WTC11 (cell line): ENCODE results near the gene CEP72. TPM values are rescaled to one million over a fixed set of nuclear protein-coding genes. Genes with fewer than 3 reads are reported as not detected.
A peak's percentile ranks its signal among the peaks of the same experiment; 100 is the strongest.
"Not testable (repeated sequence)": the region's sequence is repeated elsewhere in the genome, so short reads cannot be mapped to it uniquely, and the experiment has no call there.

Experiments
- ATAC-seq: fragments of 200-7000 bp; cut with Tn5 transposase; 2 replicates; pipeline ENCODE4 v1.10.0; 2021; ENCODE audit warnings: mild to moderate bottlenecking, moderate library complexity
- CTCF ChIA-PET: fragments of 300-600 bp; sonication (Branson Sonifier 250); formaldehyde crosslinking; loops from one replicate; lab custom pipeline; 2021; ENCODE audit warnings: antibody characterized with exemption; lab: Charles Lee
- POLR2A ChIA-PET: fragments of 350-600 bp; sonication (Branson Sonifier 250); formaldehyde crosslinking; loops from one replicate; lab custom pipeline; 2021; ENCODE audit warnings: antibody characterized with exemption; lab: Charles Lee
- DNase-seq: peaks from one replicate; pipeline ENCODE4 v3.0.0; 2021; ENCODE audit warnings: low spot score
- H3K27ac Mint-ChIP-seq: 2 replicates; pipeline ENCODE4 v1.8.0; 2021; ENCODE audit warnings: mixed read lengths
- H3K27me3 Mint-ChIP-seq: 2 replicates; pipeline ENCODE4 v1.8.0; 2021; ENCODE audit warnings: low read depth, mild to moderate bottlenecking, moderate library complexity, mixed read lengths
- H3K36me3 Mint-ChIP-seq: 2 replicates; pipeline ENCODE4 v1.8.0; 2021; ENCODE audit warnings: mixed read lengths
- H3K4me1 Mint-ChIP-seq: 2 replicates; pipeline ENCODE4 v1.8.0; 2022; ENCODE audit warnings: mixed read lengths
- H3K4me3 Mint-ChIP-seq: 2 replicates; pipeline ENCODE4 v1.8.0; 2021; ENCODE audit warnings: mild to moderate bottlenecking, moderate library complexity, mixed read lengths
- H3K9me3 Mint-ChIP-seq: 2 replicates; pipeline ENCODE4 v1.8.0; 2021; ENCODE audit warnings: mixed read lengths
- GTF2I ChIP-seq: fragments of 250-450 bp; sonication (Bioruptor Pico); conservative IDR thresholded peaks from 2 replicates; pipeline ENCODE4 v1.4.0; 2021; ENCODE audit warnings: mild to moderate bottlenecking
- JUN ChIP-seq: sonication (generic); formaldehyde crosslinking; IDR thresholded peaks from 2 replicates; pipeline ENCODE4 v1.8.0; 2023; ENCODE audit warnings: mild to moderate bottlenecking, missing genetic modification reagents
- SP1 ChIP-seq: sonication (generic); formaldehyde crosslinking; conservative IDR thresholded peaks from 2 replicates; pipeline ENCODE4 v1.8.1; 2022; ENCODE audit warnings: missing genetic modification reagents
- total RNA-seq: library from RNA; stranded (reverse); gene quantifications from 3 replicates; pipeline ENCODE4 v1.2.3, GENCODE V29; 2021
- TF ChIP-seq, protein P1 (sequence below): fragments of 250-450 bp; sonication (Bioruptor Pico); IDR thresholded peaks from 2 replicates; pipeline ENCODE4 v1.8.0; 2021; ENCODE audit warnings: mild to moderate bottlenecking
- TF ChIP-seq, protein P2 (sequence below): sonication (generic); formaldehyde crosslinking; IDR thresholded peaks from 2 replicates; pipeline ENCODE4 v1.8.0; 2022; ENCODE audit warnings: mild to moderate bottlenecking, missing genetic modification reagents
- TF ChIP-seq, protein P3 (sequence below): sonication (generic); formaldehyde crosslinking; IDR thresholded peaks from 2 replicates; pipeline ENCODE4 v1.8.0; 2022; ENCODE audit warnings: mild to moderate bottlenecking, missing genetic modification reagents
- TF ChIP-seq, protein P4 (sequence below): fragments of 250-450 bp; sonication (Bioruptor Pico); conservative IDR thresholded peaks from 2 replicates; pipeline ENCODE4 v1.9.0; 2021; ENCODE audit warnings: mild to moderate bottlenecking

The CEP72 gene
- total RNA-seq, 1 experiment from 2014 or later = 26.6 TPM

DNA sequence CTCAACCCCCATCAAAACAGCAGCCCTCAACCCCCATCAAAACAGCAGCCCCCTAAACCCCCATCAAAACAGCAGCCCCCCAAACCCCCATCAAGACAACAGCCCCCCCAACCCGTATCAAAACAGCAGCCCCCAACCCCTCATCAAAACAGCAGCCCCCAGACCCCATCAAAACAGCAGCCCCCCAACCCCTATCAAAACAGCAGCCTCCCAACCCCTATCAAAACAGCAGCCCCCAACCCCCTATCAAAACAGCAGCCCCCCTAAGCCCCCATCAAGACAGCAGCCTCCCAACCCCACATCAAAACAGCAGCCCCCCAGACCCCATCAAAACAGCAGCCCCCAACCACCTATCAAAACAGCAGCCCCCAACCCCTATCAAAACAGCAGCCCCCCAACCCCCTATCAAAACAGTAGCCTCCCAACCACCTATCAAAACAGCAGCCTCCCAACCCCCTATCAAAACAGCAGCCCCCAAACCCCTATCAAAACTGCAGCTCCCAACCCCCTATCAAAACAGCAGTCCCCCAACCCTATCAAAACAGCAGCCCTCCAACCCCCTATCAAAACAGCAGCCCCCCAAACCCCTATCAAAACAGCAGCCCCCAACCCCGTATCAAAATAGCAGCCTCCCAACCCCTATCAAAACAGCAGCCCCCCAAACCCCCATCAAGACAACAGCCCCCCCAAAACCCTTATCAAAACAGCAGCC, 79.8 kb downstream of the CEP72 start (continued):
- TF ChIP-seq, protein P1, sequence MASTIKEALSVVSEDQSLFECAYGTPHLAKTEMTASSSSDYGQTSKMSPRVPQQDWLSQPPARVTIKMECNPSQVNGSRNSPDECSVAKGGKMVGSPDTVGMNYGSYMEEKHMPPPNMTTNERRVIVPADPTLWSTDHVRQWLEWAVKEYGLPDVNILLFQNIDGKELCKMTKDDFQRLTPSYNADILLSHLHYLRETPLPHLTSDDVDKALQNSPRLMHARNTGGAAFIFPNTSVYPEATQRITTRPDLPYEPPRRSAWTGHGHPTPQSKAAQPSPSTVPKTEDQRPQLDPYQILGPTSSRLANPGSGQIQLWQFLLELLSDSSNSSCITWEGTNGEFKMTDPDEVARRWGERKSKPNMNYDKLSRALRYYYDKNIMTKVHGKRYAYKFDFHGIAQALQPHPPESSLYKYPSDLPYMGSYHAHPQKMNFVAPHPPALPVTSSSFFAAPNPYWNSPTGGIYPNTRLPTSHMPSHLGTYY (CRISPR knock-in tag) = no peak
- TF ChIP-seq, protein P2, sequence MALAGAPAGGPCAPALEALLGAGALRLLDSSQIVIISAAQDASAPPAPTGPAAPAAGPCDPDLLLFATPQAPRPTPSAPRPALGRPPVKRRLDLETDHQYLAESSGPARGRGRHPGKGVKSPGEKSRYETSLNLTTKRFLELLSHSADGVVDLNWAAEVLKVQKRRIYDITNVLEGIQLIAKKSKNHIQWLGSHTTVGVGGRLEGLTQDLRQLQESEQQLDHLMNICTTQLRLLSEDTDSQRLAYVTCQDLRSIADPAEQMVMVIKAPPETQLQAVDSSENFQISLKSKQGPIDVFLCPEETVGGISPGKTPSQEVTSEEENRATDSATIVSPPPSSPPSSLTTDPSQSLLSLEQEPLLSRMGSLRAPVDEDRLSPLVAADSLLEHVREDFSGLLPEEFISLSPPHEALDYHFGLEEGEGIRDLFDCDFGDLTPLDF (CRISPR knock-in tag) = no peak
- TF ChIP-seq, protein P3, sequence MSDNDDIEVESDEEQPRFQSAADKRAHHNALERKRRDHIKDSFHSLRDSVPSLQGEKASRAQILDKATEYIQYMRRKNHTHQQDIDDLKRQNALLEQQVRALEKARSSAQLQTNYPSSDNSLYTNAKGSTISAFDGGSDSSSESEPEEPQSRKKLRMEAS (CRISPR knock-in tag) = no peak
- TF ChIP-seq, protein P4, sequence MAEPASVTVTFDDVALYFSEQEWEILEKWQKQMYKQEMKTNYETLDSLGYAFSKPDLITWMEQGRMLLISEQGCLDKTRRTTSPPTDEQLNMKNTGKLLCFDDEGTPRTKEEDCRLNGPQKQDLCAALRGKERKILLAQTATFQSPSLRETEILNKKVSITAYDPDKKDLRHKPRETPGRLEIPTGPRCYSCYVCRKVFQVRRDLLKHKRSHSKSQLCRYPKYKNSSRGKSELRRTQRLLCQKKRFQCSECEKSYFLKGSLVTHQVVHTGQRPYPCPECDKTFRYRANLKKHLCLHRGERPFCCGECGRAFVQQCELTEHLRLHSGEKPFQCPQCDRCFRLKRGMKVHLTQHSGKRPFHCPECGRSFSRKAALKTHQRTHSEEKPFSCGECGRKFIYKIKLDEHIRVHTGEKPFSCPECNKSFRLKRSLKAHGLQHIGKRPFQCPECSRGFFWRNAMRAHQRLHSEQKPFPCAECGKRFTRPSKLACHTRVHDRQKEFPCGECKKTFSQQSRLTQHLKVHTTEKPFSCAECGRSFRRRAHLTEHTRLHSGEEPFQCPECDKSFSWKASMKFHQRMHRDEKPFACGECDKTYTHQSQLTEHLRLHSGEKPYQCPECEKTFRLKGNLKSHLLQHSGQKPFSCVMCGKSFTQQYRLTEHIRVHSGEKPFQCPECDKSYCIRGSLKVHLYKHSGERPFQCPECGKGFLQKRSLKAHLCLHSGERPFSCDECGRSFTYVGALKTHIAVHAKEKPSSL (CRISPR knock-in tag) = no peak
- TF ChIP-seq JUN (CRISPR knock-in tag) (no peak), GTF2I (CRISPR knock-in tag) (no peak)

DNA sequence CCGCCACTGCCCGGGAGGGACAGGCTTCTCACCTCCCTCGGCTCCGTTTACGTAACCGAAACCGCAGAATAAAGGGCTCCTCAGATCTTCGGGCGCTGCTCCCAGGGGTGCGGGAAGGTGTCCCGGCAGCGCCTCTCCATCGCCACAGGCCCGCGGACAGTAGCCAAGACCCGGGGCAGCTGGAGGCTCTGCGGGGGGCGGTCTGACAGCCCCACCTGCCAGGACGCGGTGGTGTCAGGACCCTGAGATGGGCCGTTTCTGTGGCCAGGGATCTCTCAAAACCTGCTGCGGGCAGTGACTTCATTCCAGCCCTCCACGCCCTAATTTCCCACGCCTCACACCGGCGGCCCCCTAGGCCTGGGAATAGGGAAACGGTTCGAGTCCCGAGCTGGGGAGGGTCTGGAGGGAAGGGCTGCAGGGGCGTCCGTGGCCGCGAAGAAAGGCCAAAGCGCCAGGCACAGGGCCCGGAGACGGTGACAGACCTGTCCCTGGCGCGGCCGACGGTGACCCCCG, 80.4 kb downstream of the CEP72 start:
- H3K27ac Mint-ChIP-seq, H3K4me1 Mint-ChIP-seq, H3K9me3 Mint-ChIP-seq, CTCF ChIA-PET, H3K36me3 Mint-ChIP-seq, DNase-seq, POLR2A ChIA-PET: not testable (repeated sequence)
- H3K27me3 Mint-ChIP-seq = peaks cover 21% of the 10 kb centered on the region
- peak; percentile 11 for ATAC-seq
- H3K4me3 Mint-ChIP-seq = 0 out of 2 replicates have a peak overlapping the region, but pooled peaks have one; percentile 29

DNA sequence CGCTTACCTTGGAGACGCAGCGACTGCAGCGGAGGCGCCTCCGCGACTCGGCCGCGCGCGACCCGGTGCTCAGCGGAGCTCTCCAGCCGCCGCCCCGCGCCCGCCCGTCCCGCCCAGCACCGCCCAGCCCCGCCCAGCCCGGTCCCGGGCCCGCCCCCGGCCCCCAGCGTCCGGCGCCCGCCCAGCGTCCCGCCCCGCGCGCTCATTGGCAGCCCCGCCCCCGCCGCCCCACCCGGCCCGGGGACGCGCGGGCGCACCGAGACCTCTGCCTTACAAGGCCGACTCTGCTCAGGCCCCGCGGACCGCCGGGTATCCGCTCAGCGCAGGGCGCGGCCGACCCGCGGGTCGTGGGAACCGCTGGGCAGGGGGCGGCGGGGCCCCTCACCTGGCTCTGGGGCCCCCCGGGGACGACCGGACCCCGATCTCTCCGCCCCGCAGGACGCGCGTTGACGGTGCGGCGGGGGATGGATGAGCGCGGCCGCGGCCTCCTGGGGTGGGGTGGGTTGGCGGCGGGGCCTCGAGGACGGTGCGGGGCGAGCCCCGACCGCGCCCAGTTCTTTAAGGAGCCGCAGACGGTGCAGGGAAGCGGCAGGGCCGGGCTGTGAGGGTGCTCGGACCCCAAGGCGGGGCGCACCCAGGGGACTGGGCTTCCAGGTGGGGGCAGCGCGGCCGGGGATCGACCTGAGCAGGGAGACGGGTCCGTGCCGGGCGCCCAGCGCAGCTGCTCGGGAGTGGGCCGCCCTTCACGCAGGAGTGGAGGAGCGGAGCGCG, 81.3 kb downstream of the CEP72 start, which contains the start of gene TPPP:
TPPP (minus strand) TSS at position 82 of the 771 bp plus-strand sequence. CDS start 15,292 bp downstream, outside the sequence.
- ATAC-seq (peak; percentile 64), DNase-seq (peak; percentile 76)
- peak; percentile 47 for TF ChIP-seq SP1 (CRISPR knock-in tag)
- H3K27ac Mint-ChIP-seq, H3K9me3 Mint-ChIP-seq, H3K4me1 Mint-ChIP-seq, POLR2A ChIA-PET, H3K36me3 Mint-ChIP-seq, CTCF ChIA-PET: not testable (repeated sequence)
- peaks cover 28% of the 10 kb centered on the region for H3K27me3 Mint-ChIP-seq
- H3K4me3 Mint-ChIP-seq = peak within 1 kb of the TSS; percentile 49

DNA sequence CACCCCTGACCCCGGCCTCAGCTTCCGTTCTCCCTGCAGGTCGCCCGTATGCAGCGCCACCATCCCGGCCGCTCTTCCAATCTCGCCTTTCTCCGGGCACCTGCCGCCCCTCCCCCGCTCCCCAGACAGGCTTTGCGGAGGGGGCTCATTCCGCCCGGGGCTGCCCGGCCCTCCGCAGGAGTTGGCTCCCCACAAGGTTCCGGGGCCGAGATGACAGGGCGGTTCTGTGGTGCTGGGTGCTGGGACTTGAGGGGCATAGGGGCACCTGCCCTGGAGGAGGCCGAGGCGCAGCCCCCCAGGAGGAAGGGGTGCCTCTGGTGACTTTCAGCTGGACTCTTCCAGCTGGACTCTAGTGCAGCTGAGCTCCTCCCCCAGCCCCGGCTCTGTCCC, 81.9 kb downstream of the CEP72 start:
- ATAC-seq = peak; percentile 3
- H3K36me3 Mint-ChIP-seq, CTCF ChIA-PET, DNase-seq, POLR2A ChIA-PET, H3K9me3 Mint-ChIP-seq, H3K27ac Mint-ChIP-seq, H3K4me1 Mint-ChIP-seq: not testable (repeated sequence)
- Mint-ChIP-seq H3K27me3 (peaks cover 33% of the 10 kb centered on the region), H3K4me3 (peak overlapping the region; percentile 49)

DNA sequence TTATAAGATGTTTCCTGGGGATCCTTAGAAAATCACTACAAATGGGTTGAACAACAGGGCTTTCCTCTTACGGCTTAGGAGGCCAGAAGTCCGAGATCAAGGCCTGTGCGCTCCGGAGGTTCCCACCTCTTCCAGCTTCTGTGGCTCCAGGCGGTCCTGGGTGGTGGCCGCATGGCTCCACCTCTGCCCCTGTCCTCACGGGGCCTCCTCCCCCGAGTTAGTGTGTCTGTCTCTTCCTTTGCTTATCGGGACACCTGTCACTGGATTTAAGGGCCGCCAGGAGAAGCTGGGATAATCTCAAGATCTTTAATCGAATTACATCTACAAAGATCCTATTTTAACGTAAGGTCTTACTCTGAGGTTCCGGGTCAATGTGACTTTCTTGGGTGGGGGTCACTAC, 83.3 kb downstream of the CEP72 start:
- H3K4me3 Mint-ChIP-seq, POLR2A ChIA-PET, H3K4me1 Mint-ChIP-seq, ATAC-seq, H3K27ac Mint-ChIP-seq, DNase-seq, CTCF ChIA-PET, H3K36me3 Mint-ChIP-seq: not testable (repeated sequence)
- Mint-ChIP-seq H3K27me3 (peaks cover 46% of the 10 kb centered on the region), H3K9me3 (peaks cover 14% of the 10 kb centered on the region)

DNA sequence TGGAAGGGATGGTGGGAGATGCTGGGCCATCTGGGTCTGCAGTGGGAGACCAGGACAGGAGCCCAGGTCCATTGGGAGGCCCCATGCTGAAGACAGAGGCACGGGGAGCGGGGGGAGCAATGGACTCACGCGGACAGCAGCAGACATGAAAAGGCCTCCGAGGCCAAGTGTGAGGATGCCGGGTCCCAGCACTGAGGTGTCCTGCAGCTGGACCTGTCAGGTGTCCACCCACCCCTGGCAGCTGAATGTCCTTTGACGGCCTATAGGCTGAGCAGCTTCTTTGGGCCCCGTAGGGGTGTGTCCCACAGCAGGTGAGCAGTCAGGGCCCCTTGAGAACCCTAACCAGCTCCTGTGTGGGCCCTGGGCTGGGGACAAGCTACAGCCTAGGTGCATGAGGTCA, 84.1 kb downstream of the CEP72 start:
- H3K36me3 Mint-ChIP-seq, DNase-seq, CTCF ChIA-PET, H3K4me1 Mint-ChIP-seq, ATAC-seq, H3K4me3 Mint-ChIP-seq, POLR2A ChIA-PET, H3K27ac Mint-ChIP-seq: not testable (repeated sequence)
- Mint-ChIP-seq H3K9me3 (peaks cover 14% of the 10 kb centered on the region), H3K27me3 (peaks cover 53% of the 10 kb centered on the region)

DNA sequence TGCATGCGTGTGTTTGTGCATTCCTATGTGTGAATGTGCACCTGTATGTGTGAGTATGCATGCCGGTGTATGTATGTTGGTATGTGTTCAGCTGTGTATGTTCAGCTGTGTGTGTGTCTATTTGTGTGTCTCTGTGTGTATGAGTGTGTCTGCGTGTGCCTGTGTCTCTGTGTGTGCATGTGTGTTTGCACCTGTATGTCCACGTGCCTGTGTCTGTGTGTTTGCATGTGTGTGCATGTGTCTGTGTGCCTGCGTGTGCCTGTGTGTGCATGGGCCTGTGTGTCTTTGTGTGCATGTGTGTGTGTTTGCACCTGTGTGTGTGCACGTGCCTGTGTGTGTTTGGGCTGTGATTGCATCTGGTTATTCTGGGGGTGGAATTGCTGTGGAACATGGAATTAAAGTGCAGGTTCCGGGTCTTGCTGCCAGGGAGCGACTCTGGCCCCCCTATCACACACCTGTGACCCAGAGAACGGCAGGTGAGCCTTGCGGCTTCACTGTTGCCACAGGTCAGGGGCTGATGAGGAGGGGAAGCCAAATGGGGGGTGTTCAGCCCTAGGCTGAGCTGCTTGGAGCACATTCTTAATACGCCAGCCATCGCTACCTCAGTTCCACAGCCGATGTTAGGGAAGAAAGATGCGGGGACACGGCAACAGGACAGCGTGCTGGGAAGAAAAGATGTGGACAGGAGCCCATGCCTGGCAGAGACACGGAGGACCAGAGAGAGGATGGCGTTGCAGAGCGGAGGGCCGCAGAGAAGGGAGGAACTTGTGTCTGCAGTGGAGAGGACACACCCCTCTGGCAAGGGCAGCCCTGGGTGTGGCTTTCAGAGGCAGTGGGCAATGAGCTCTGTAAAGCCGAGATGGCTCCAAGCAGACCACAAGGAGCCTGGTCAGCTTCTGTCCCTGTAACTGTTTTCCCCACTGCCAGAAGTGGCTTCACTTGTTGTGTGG, 84.9 kb downstream of the CEP72 start:
- ATAC-seq, H3K4me1 Mint-ChIP-seq, H3K36me3 Mint-ChIP-seq, POLR2A ChIA-PET, H3K27ac Mint-ChIP-seq, H3K4me3 Mint-ChIP-seq, DNase-seq, CTCF ChIA-PET: not testable (repeated sequence)
- H3K27me3 Mint-ChIP-seq = peaks cover 61% of the 10 kb centered on the region
- H3K9me3 Mint-ChIP-seq = peaks cover 14% of the 10 kb centered on the region
